HepG2 (cell line): ENCODE data around the gene SLC22A4. TPM values are rescaled to one million over a fixed set of nuclear protein-coding genes. Genes with fewer than 3 reads are reported as not detected.

Experiments
- ATAC-seq: fragments of 200-7000 bp; cut with Tn5 transposase; 3 replicates; pipeline ENCODE4 v1.9.1; 2020; ENCODE audit warnings: mild to moderate bottlenecking, moderate library complexity
- BruUV-seq: library from RNA; stranded (reverse); fragments of 400-500 nt; replicated peaks from 2 replicates; lab custom pipeline; 2021; lab: Mats Ljungman, UMichigan
- CTCF ChIA-PET: fragments of 300-600 bp; formaldehyde crosslinking; extraction: SDS; loops from one replicate; lab custom pipeline; 2021; ENCODE audit warnings: low total read pairs, inconsistent platforms, low intra/inter-chr PET ratio; lab: Yijun Ruan, JAX
- POLR2A ChIA-PET: fragments of 350-600 bp; sonication (Branson Sonifier 250); formaldehyde crosslinking; loops from one replicate; lab custom pipeline; 2020; ENCODE audit warnings: antibody characterized with exemption, inconsistent platforms; lab: Yijun Ruan, JAX
- DNase-seq: peaks from one replicate; pipeline ENCODE4 v3.0.0-alpha.2; 2015; ENCODE audit warnings: low spot score
- FAIRE-seq: peaks from 3 replicates; lab custom pipeline; 2011; peaks lifted over from hg19 to GRCh38; lab: Jason Lieb, UNC
- H2AFZ ChIP-seq: one replicate; pipeline ENCODE4 v1.6.1; 2011; ENCODE audit warnings: low read length, inconsistent platforms
- H3K27ac ChIP-seq: fragments of 300-600 bp; 3 replicates; pipeline ENCODE4 v1.8.0; 2011; ENCODE audit warnings: mixed run types, mild to moderate bottlenecking, mixed read lengths, low read length, inconsistent platforms; ENCODE audit not compliant: insufficient read depth; ENCODE audit errors: extremely low read length
- H3K27me3 ChIP-seq, 2 experiments: fragments of 200-600 bp in 1 of 2; 2 replicates in 1 of 2; 3 replicates in 1 of 2; pipeline versions ENCODE4 v1.6.0 to v1.8.0; 2011; ENCODE audit warnings: low read length in 2 of 2, mild to moderate bottlenecking in 2 of 2, moderate library complexity in 2 of 2, inconsistent platforms in 1 of 2; ENCODE audit not compliant: insufficient read depth in 2 of 2, control insufficient read depth in 1 of 2
- H3K36me3 ChIP-seq, 2 experiments: fragments of 200-600 bp in 1 of 2; replicated peaks in 1 of 2; 2 replicates in 1 of 2; 3 replicates in 1 of 2; pipeline versions ENCODE4 v1.5.1 to v1.8.0; 2011; ENCODE audit warnings: low read length in 2 of 2, inconsistent platforms in 1 of 2; ENCODE audit not compliant: insufficient read depth in 2 of 2, control insufficient read depth in 1 of 2
- H3K4me1 ChIP-seq: 2 replicates; pipeline ENCODE4 v1.5.1; 2012; ENCODE audit warnings: low read length, inconsistent platforms; ENCODE audit not compliant: insufficient read depth
- H3K4me2 ChIP-seq: 2 replicates; pipeline ENCODE4 v1.6.0; 2011; ENCODE audit warnings: low read depth, low read length, inconsistent platforms
- H3K4me3 ChIP-seq, 3 experiments: fragments of 200-600 bp in 1 of 3; sonication (generic), shearing (Covaris generic) in 1 of 3; replicated peaks in 1 of 3; 2 replicates each; pipeline ENCODE4 v1.5.1; 2011 to 2016; ENCODE audit warnings: low read length in 3 of 3, inconsistent platforms in 2 of 3, low read depth in 2 of 3, mild to moderate bottlenecking in 2 of 3, control low read depth in 1 of 3, mixed read lengths in 1 of 3; ENCODE audit not compliant: insufficient read depth in 1 of 3
- H3K79me2 ChIP-seq: one replicate; pipeline ENCODE4 v1.6.1; 2011; ENCODE audit warnings: low read length, inconsistent platforms; ENCODE audit not compliant: insufficient read depth
- H3K9ac ChIP-seq: 2 replicates; pipeline ENCODE4 v1.6.0; 2011; ENCODE audit warnings: mild to moderate bottlenecking, low read depth, low read length, inconsistent platforms; ENCODE audit not compliant: insufficient read depth
- H3K9me3 ChIP-seq: 2 replicates; pipeline ENCODE4 v1.5.1; 2012; ENCODE audit warnings: mild to moderate bottlenecking, low read length
- H4K20me1 ChIP-seq: 2 replicates; pipeline ENCODE4 v1.6.0; 2011; ENCODE audit warnings: inconsistent platforms, mild to moderate bottlenecking, low read length, moderate library complexity; ENCODE audit not compliant: insufficient read depth
- AKNA ChIP-seq: sonication (generic); formaldehyde crosslinking; IDR thresholded peaks from 2 replicates; pipeline ENCODE4 v1.4.0; 2020; ENCODE audit warnings: missing genetic modification reagents, borderline replicate concordance
- ARNTL ChIP-seq: sonication (generic); formaldehyde crosslinking; IDR thresholded peaks from 2 replicates; pipeline ENCODE4 v1.4.0; 2020; ENCODE audit warnings: mild to moderate bottlenecking, missing genetic modification reagents
- DR1 ChIP-seq: sonication (generic); formaldehyde crosslinking; IDR thresholded peaks from 2 replicates; pipeline ENCODE4 v1.8.0; 2021; ENCODE audit warnings: mild to moderate bottlenecking, missing genetic modification reagents, inconsistent platforms
- E2F5 ChIP-seq: sonication (generic); formaldehyde crosslinking; conservative IDR thresholded peaks from 2 replicates; pipeline ENCODE4 v1.4.0; 2020; ENCODE audit warnings: missing genetic modification reagents
- MIER2 ChIP-seq: IDR thresholded peaks from 2 replicates; pipeline ENCODE4 v1.6.1; 2016; ENCODE audit warnings: missing biosample characterization, missing genetic modification reagents
- PRDM4 ChIP-seq: sonication (generic); formaldehyde crosslinking; IDR thresholded peaks from 2 replicates; pipeline ENCODE4 v1.9.0; 2021; ENCODE audit warnings: missing genetic modification reagents, borderline replicate concordance
- STAG1 ChIP-seq: sonication (generic); formaldehyde crosslinking; IDR thresholded peaks from 2 replicates; pipeline ENCODE4 v1.4.0; 2020; ENCODE audit warnings: missing genetic modification reagents
- ZBED4 ChIP-seq: sonication (generic); formaldehyde crosslinking; IDR thresholded peaks from 2 replicates; pipeline ENCODE4 v1.4.0; 2020; ENCODE audit warnings: missing genetic modification reagents, borderline replicate concordance
- ZNF12 ChIP-seq: sonication (generic); formaldehyde crosslinking; IDR thresholded peaks from 2 replicates; pipeline ENCODE4 v1.5.0; 2020; ENCODE audit warnings: missing genetic modification reagents
- ZNF605 ChIP-seq: sonication (generic); formaldehyde crosslinking; IDR thresholded peaks from 2 replicates; pipeline ENCODE4 v1.8.0; 2022; ENCODE audit warnings: mild to moderate bottlenecking, missing genetic modification reagents
- ZNF878 ChIP-seq: sonication (generic); formaldehyde crosslinking; IDR thresholded peaks from 2 replicates; pipeline ENCODE4 v1.8.1; 2023; ENCODE audit warnings: mild to moderate bottlenecking, missing genetic modification reagents, moderate library complexity
- WGBS: methylation state at CpG from one replicate; pipeline ENCODE4 v1.1.6; 2017; ENCODE audit warnings: low lambda C conversion rate; 5-methylcytosine and 5-hydroxymethylcytosine counted together
- in situ Hi-C: cut with HindIII; loops from 2 replicates; pipeline ENCODE4 v1.10.0; 2017; ENCODE audit warnings: low pct_unique_long_range_greater_than_20kb; ENCODE audit not compliant: extremely low pct_ligation_motif_present
- intact Hi-C: fragments of 100-400 bp; cut with micrococcal nuclease; formaldehyde crosslinking; loops from one replicate; pipeline ENCODE4 v1.10.0; 2022; ENCODE audit not compliant: unreplicated experiment
- polyA plus RNA-seq, 8 experiments: library from polyadenylated mRNA; depleted of rRNA in 3 of 8; stranded (reverse) in 7 of 8; unstranded in 1 of 8; fragments of >200 nt; fragmentation: Illumina TruSeq in 4 of 8; extraction: Trizol in 4 of 8; gene quantifications; 2 replicates each; pipeline versions ENCODE4 v1.2.1 to v1.2.3, GENCODE V29; 2011 to 2016; ENCODE audit warnings: low read depth in 4 of 8, missing spikeins in 1 of 8, mixed read lengths in 1 of 8; ENCODE audit not compliant: insufficient read depth in 1 of 8
- total RNA-seq, 5 experiments: library from RNA; depleted of rRNA; stranded (reverse); fragments of >200 nt; fragmentation: Illumina TruSeq; extraction: Trizol; gene quantifications; 2 replicates each; pipeline ENCODE4 v1.2.3, GENCODE V29; 2016; ENCODE audit warnings: low read depth in 1 of 5

The SLC22A4 gene
- total and polyA plus RNA-seq, 2 of the 13 experiments (the other 11 are each of a cell fraction or from before 2014, with no cell fraction given), result 0.33 to 0.62 TPM

- no TSS peak for BruUV-seq
- no peaks in the 10 kb centered on the region for H3K79me2 ChIP-seq
- no peaks in the 10 kb centered on the region for H3K27me3 ChIP-seq
- no peak overlapping the region for H3K27ac ChIP-seq
- FAIRE-seq, result peak; percentile 12
- H3K4me1 ChIP-seq, result peaks cover 24% of the 10 kb centered on the region
- H3K36me3 ChIP-seq, result no peaks in the 10 kb centered on the region
- DNase-seq, result no peak
- no peak overlapping the region for H2AFZ ChIP-seq
- no peak overlapping the region for H3K4me2 ChIP-seq
- intact Hi-C loops (no loop called here), in situ Hi-C loops (no loop called here)
- H3K9me3 ChIP-seq, result no peaks in the 10 kb centered on the region
- no peak overlapping the region for H3K9ac ChIP-seq
- POLR2A ChIA-PET, result interaction anchor here (2.9 kb wide), 1 partner anchor 12 kb away, joined by 14 read pairs; the partner anchor contains the start of gene SLC22A4
- no peak overlapping the region for H3K4me3 ChIP-seq
- no peaks in the 10 kb centered on the region for H4K20me1 ChIP-seq
- no peak for ATAC-seq
- 38% methylated on average over 9 of the region's 9 CpGs for WGBS
- CTCF ChIA-PET, result interaction anchor here (1.9 kb wide), 1 partner anchor 44 kb away, joined by 8 read pairs; no protein-coding TSS in a partner anchor
- TF ChIP-seq ZNF878 (CRISPR knock-in tag) (no peak), AKNA (no peak), ZNF605 (CRISPR knock-in tag) (no peak), E2F5 (CRISPR knock-in tag) (no peak), DR1 (CRISPR knock-in tag) (no peak), ZBED4 (CRISPR knock-in tag) (no peak), PRDM4 (CRISPR knock-in tag) (no peak), ARNTL (CRISPR knock-in tag) (no peak), ZNF12 (CRISPR knock-in tag) (no peak), STAG1 (0 out of 2 replicates have a peak, but pooled peaks have one; percentile 8), MIER2 (CRISPR knock-in tag) (no peak)
Observed at GRCh38 chr5:132281856-132282614, 12.2 kb upstream of the SLC22A4 start.
